Measurements from ENCODE around the gene SSTR4. TPM values are rescaled to one million over a fixed set of nuclear protein-coding genes. Genes with fewer than 3 reads are reported as not detected.

The SSTR4 gene
- total and polyA plus RNA-seq, 2 donors (not counting 3 experiments of a cell fraction or from before 2014, with no cell fraction given), result not detected

DNA sequence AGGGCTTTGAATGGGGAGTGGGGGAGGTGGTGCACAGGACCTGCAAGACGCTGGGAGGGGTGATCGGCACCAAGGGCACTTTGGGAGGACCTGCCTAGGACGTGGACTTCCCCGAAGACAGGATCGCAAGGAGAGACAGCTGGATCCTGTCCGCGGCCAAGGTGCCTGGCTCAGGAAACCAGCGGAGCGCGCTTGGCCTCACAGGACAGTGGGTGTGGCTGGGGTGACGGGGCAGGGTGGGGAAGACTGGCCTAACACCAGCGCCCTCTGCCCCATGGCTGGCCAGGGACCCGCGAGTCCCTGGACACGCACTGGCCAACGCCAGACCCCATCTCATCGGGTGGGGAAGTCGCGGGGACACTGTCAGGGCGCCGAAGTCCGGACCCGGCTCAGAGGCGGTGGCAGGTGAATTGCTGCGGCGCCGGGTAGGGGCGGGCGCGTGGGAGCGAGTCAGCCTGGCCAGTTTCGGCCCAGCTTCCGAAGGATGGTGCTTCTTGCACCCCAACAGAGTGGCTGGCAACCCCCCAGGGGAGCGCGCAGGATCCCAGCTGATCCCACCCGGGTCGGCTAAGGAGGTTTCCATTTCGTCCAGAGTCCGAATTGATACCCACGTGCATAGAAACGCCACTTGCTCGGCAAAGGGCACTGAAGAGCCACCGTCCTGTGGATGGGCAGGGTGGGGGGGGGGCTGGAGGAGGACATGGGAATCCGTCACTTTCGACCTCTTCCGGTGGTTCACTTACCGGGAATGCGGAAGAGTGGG, 15.1 kb downstream of the SSTR4 start:
- H3K9ac ChIP-seq (replicated peaks; ENCODE audit: extremely low read depth, insufficient read depth, low read length), result peak overlapping the region; percentile 62
- H3K4me2 ChIP-seq (ENCODE audit: insufficient read depth, low read length), result peak overlapping the region; percentile 83
- TF ChIP-seq GATA2 (IDR thresholded peaks at IDR 0.05; ENCODE audit: insufficient read depth, insufficient read length, low read depth, low read length), result no peak
- no peak for TF ChIP-seq FOS (IDR thresholded peaks at IDR 0.05; ENCODE audit: borderline replicate concordance, insufficient read depth, low read length)
- TF ChIP-seq POLR2AphosphoS5 (IDR thresholded peaks at IDR 0.05; ENCODE audit: insufficient read depth, low read depth, low read length), result no peak
- TF ChIP-seq EZH2 (IDR thresholded peaks at IDR 0.05; ENCODE audit: borderline replicate concordance, low read depth, low read length, severe bottlenecking), result no peak
- TF ChIP-seq, protein P1, sequence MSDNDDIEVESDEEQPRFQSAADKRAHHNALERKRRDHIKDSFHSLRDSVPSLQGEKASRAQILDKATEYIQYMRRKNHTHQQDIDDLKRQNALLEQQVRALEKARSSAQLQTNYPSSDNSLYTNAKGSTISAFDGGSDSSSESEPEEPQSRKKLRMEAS (IDR thresholded peaks at IDR 0.05; ENCODE audit: insufficient read depth, insufficient read length), result no peak
- no peak for DNase-seq (ENCODE audit: low read depth, low spot score)
- no TSS peak for BruUV-seq (replicated peaks)
- H3K4me3 ChIP-seq (replicated peaks in 1 of 3; ENCODE audit: insufficient read depth in 1 of 3, low read depth in 1 of 3, low read length in 3 of 3), result peak overlapping the region; percentile 46 to 62 (median 57)
- H3K27me3 ChIP-seq (ENCODE audit: control insufficient read depth in 2 of 2, insufficient read depth in 2 of 2, low read length in 2 of 2), result no peaks in the 10 kb centered on the region
- ChIA-PET POLR2A (interaction anchor here (0.7 to 1.8 kb wide), 9 partner anchors 11 to 299 kb away, joined by 3 to 12 read pairs (median 4); partner anchors contain the start of gene CD93), CTCF (interaction anchor here (0.7 to 5.3 kb wide), 55 partner anchors 11 to 711 kb away, joined by 3 to 152 read pairs (median 10); partner anchors contain the start of genes CD93 and NXT1)
- H3K9me1 ChIP-seq (replicated peaks; ENCODE audit: control insufficient read depth, extremely low read depth, insufficient read depth, low read length), result no peaks in the 10 kb centered on the region
- H3K4me1 ChIP-seq (ENCODE audit: control insufficient read depth, extremely low read depth, insufficient read depth, low read length), result peaks cover 16% of the 10 kb centered on the region
- peak overlapping the region; percentile 69 for H3K27ac ChIP-seq (ENCODE audit: insufficient read depth, low read depth, low read length)
- H2AFZ ChIP-seq (ENCODE audit: low read depth, low read length), result peak overlapping the region; percentile 72
- no peaks in the 10 kb centered on the region for H3K9me3 ChIP-seq (replicated peaks; ENCODE audit: control insufficient read depth, insufficient read depth, low read length)
- no peaks in the 10 kb centered on the region for H3K36me3 ChIP-seq (ENCODE audit: control insufficient read depth in 2 of 2, extremely low read depth in 1 of 2, insufficient read depth in 2 of 2, low read length in 2 of 2)
- H4K20me1 ChIP-seq (replicated peaks; ENCODE audit: control insufficient read depth, extremely low read depth, insufficient read depth, low read length), result no peaks in the 10 kb centered on the region
- no peaks in the 10 kb centered on the region for H3K79me2 ChIP-seq (ENCODE audit: control insufficient read depth, insufficient read depth, low read length)
- dilution Hi-C loops (cut with MboI; ENCODE audit: extremely low pct_ligation_motif_present, low sequenced_read_pairs), result no loop called here
- FAIRE-seq, result no peak
- intact Hi-C loops (cut with micrococcal nuclease), result loop anchor here (1.0 to 5.0 kb wide), 12 partner anchors 12 to 372 kb away; partner anchors contain the start of genes NAPB and NXT1
